Measurements from ENCODE around the gene XPO1.
"Not testable (repeated sequence)": the region's sequence is repeated elsewhere in the genome, so short reads cannot be mapped to it uniquely, and the experiment has no call there.

The XPO1 gene

DNA sequence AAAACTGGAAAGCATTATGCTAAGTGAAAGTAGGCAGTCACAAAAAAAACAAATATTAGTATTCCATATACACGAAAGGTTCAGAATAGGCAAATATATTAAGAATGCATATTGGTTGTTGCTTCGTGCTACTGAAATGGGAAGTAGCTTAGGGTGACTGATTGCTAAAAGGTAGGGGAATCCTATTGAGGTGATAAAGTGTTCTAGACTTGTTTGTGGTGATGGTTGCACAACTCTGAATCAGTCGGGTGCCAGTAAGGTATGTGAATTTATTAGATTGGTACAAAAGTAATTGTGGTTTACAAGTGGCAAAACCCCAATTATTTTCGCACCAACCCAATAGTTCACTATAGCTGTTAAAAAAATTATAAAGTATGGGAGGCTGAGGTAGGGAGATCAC, 88.0 kb downstream of the XPO1 start:
- no peaks in the 10 kb centered on the region for H3K9me3 ChIP-seq (ENCODE audit: insufficient read depth, low read length)
- H3K79me2 ChIP-seq (ENCODE audit: insufficient read depth, low read length): peaks cover 100% of the 10 kb centered on the region
- no peaks in the 10 kb centered on the region; the same call in 1 of the 2 replicates for H4K20me1 ChIP-seq (ENCODE audit: low read depth, low read length)
- peak overlapping the region; percentile 57 for H3K4me2 ChIP-seq (ENCODE audit: low read depth, low read length, poor library complexity, severe bottlenecking)
- H3K27ac ChIP-seq (ENCODE audit: low read depth, low read length): peak overlapping the region; percentile 97
- H3K9me2 ChIP-seq (replicated peaks; ENCODE audit: insufficient read depth, low read length): no peaks in the 10 kb centered on the region
- H2AFZ ChIP-seq (ENCODE audit: low read depth, low read length, severe bottlenecking): no peak overlapping the region
- TF ChIP-seq CTCF (IDR thresholded peaks at IDR 0.05; ENCODE audit: insufficient read depth, low read length, poor library complexity, severe bottlenecking) (no peak), EZH2phosphoT487 (conservative IDR thresholded peaks at IDR 0.05; ENCODE audit: low read length) (no peak)
- no peaks in the 10 kb centered on the region for H3K27me3 ChIP-seq (ENCODE audit: low read length)
- no peaks in the 10 kb centered on the region for H3K36me3 ChIP-seq (ENCODE audit: low read length)
- no peak overlapping the region for H3K9ac ChIP-seq (ENCODE audit: low read length)
- peaks cover 86% of the 10 kb centered on the region for H3F3A ChIP-seq (ENCODE audit: insufficient read depth)
- H3K4me3 ChIP-seq (ENCODE audit: insufficient read depth, low read length, poor library complexity, severe bottlenecking): no peak overlapping the region

- H3K36me3 ChIP-seq (ENCODE audit: low read length): no peaks in the 10 kb centered on the region
- H4K20me1 ChIP-seq (ENCODE audit: low read depth, low read length): no peaks in the 10 kb centered on the region; the same call in 1 of the 2 replicates
- no peak overlapping the region for H3K9ac ChIP-seq (ENCODE audit: low read length)
- no peak overlapping the region for H2AFZ ChIP-seq (ENCODE audit: low read depth, low read length, severe bottlenecking)
- H3K9me3 ChIP-seq (ENCODE audit: insufficient read depth, low read length): no peaks in the 10 kb centered on the region
- H3K4me3 ChIP-seq (ENCODE audit: insufficient read depth, low read length, poor library complexity, severe bottlenecking): no peak overlapping the region
- peak overlapping the region; percentile 97 for H3K27ac ChIP-seq (ENCODE audit: low read depth, low read length)
- peaks cover 89% of the 10 kb centered on the region for H3K79me2 ChIP-seq (ENCODE audit: insufficient read depth, low read length)
- no peaks in the 10 kb centered on the region for H3K27me3 ChIP-seq (ENCODE audit: low read length)
- TF ChIP-seq EZH2phosphoT487 (conservative IDR thresholded peaks at IDR 0.05; ENCODE audit: low read length) (no peak), CTCF (IDR thresholded peaks at IDR 0.05; ENCODE audit: insufficient read depth, low read length, poor library complexity, severe bottlenecking) (no peak)
- H3K4me2 ChIP-seq (ENCODE audit: low read depth, low read length, poor library complexity, severe bottlenecking): peak overlapping the region; percentile 84
- no peaks in the 10 kb centered on the region for H3K9me2 ChIP-seq (replicated peaks; ENCODE audit: insufficient read depth, low read length)
- peaks cover 93% of the 10 kb centered on the region for H3F3A ChIP-seq (ENCODE audit: insufficient read depth)
Observed at GRCh38 chr2:61448229-61448628, 89.9 kb downstream of the XPO1 start.

- H3K9me2 ChIP-seq (replicated peaks; ENCODE audit: insufficient read depth, low read length); H2AFZ ChIP-seq (ENCODE audit: low read depth, low read length, severe bottlenecking); H3K9me3 ChIP-seq (ENCODE audit: insufficient read depth, low read length); H3K9ac ChIP-seq (ENCODE audit: low read length); H3K27me3 ChIP-seq (ENCODE audit: low read length); H3K36me3 ChIP-seq (ENCODE audit: low read length); H4K20me1 ChIP-seq (ENCODE audit: low read depth, low read length); H3K4me3 ChIP-seq (ENCODE audit: insufficient read depth, low read length, poor library complexity, severe bottlenecking): not testable (repeated sequence)
- peak overlapping the region; percentile 84 for H3K4me2 ChIP-seq (ENCODE audit: low read depth, low read length, poor library complexity, severe bottlenecking)
- peak overlapping the region; percentile 97 for H3K27ac ChIP-seq (ENCODE audit: low read depth, low read length)
- H3F3A ChIP-seq (ENCODE audit: insufficient read depth): peaks cover 97% of the 10 kb centered on the region
- H3K79me2 ChIP-seq (ENCODE audit: insufficient read depth, low read length): peaks cover 89% of the 10 kb centered on the region
Observed at GRCh38 chr2:61446971-61447370, 91.2 kb downstream of the XPO1 start.

DNA sequence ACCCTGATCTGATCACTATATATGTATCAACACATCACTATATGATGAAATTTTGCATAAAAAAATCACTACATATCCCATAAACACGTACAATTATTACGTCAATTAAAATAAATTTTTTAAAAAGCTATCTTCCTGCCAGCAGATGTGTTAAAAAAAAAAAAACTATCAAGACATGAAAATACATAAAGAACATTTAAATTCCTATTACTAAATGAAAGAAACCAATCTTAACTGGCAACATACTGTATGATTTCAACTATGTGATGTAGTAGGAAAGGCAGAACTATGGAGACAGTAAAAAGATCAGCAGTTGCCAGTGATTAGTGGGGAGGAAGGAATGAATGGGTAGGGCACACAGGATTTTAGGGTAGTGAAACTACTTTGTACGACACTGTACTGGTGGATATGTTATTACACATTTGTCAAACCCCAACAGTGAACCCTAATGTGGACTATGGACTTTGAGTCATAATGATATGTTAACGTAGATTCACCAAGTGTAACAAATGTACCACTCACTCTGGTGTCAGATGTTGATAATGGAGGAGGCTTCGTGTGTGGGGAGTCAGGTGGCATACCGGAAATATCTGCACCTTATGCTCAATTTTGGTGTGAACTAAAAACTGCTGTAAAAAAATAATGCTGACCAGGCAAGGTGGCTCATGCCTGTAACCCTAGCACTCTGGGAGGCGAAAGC, 94.7 kb downstream of the XPO1 start:
- Histone ChIP-seq H3K36me3 (ENCODE audit: low read length) (no peaks in the 10 kb centered on the region), H3F3A (ENCODE audit: insufficient read depth) (peaks cover 94% of the 10 kb centered on the region), H3K9ac (ENCODE audit: low read length) (peak overlapping the region; percentile 72), H3K4me2 (ENCODE audit: low read depth, low read length, poor library complexity, severe bottlenecking) (peak overlapping the region; percentile 84), H3K4me3 (ENCODE audit: insufficient read depth, low read length, poor library complexity, severe bottlenecking) (peak overlapping the region; percentile 49), H4K20me1 (ENCODE audit: low read depth, low read length) (no peaks in the 10 kb centered on the region), H2AFZ (ENCODE audit: low read depth, low read length, severe bottlenecking) (no peak overlapping the region), H3K9me2 (replicated peaks; ENCODE audit: insufficient read depth, low read length) (no peaks in the 10 kb centered on the region), H3K27me3 (ENCODE audit: low read length) (no peaks in the 10 kb centered on the region), H3K27ac (ENCODE audit: low read depth, low read length) (peak overlapping the region; percentile 97), H3K9me3 (ENCODE audit: insufficient read depth, low read length) (no peaks in the 10 kb centered on the region), H3K79me2 (ENCODE audit: insufficient read depth, low read length) (peaks cover 89% of the 10 kb centered on the region)
- TF ChIP-seq EZH2phosphoT487 (conservative IDR thresholded peaks at IDR 0.05; ENCODE audit: low read length) (no peak), CTCF (IDR thresholded peaks at IDR 0.05; ENCODE audit: insufficient read depth, low read length, poor library complexity, severe bottlenecking) (no peak)

Data from SU-DHL-6 (cell line).